ENCODE measurements around the gene BTBD7.
A peak's percentile ranks its signal among the peaks of the same experiment; 100 is the strongest.

Gene BTBD7

GRCh38 chr14:93271111-93271510 lies 61.7 kb downstream of the BTBD7 start:
- TF ChIP-seq CTCF (conservative IDR thresholded peaks at IDR 0.05; ENCODE audit: low read depth, low read length), result no peak
- no peak for DNase-seq (ENCODE audit: low read depth)
- H3K4me3 ChIP-seq (ENCODE audit: low read length), result no peak overlapping the region

- TF ChIP-seq CTCF (conservative IDR thresholded peaks at IDR 0.05; ENCODE audit: low read depth, low read length), result no peak
- no peak overlapping the region for H3K4me3 ChIP-seq (ENCODE audit: low read length)
- DNase-seq (ENCODE audit: low read depth), result peak; percentile 53
Measured at GRCh38 chr14:93269341-93270068, 63.3 kb downstream of the BTBD7 start.

GRCh38 chr14:93268406-93268805 lies 64.4 kb downstream of the BTBD7 start:
- no peak overlapping the region for H3K4me3 ChIP-seq (ENCODE audit: low read length)
- TF ChIP-seq CTCF (conservative IDR thresholded peaks at IDR 0.05; ENCODE audit: low read depth, low read length), result no peak

GRCh38 chr14:93267149-93267711 lies 65.6 kb downstream of the BTBD7 start:
- DNase-seq (ENCODE audit: low read depth), result no peak
- no peak overlapping the region for H3K4me3 ChIP-seq (ENCODE audit: low read length)
- no peak for TF ChIP-seq CTCF (conservative IDR thresholded peaks at IDR 0.05; ENCODE audit: low read depth, low read length)

More at GRCh38 chr14:93268406-93268805, 64.4 kb downstream of the BTBD7 start:
- no peak for DNase-seq (ENCODE audit: low read depth)

- no peak for TF ChIP-seq CTCF (conservative IDR thresholded peaks at IDR 0.05; ENCODE audit: low read depth, low read length)
- no peak for DNase-seq (ENCODE audit: low read depth)
Measured at GRCh38 chr14:93266127-93266526, 66.7 kb downstream of the BTBD7 start.

GRCh38 chr14:93263416-93263815 lies 69.4 kb downstream of the BTBD7 start:
- H3K4me3 ChIP-seq (ENCODE audit: low read length), result no peak overlapping the region
- TF ChIP-seq CTCF (conservative IDR thresholded peaks at IDR 0.05; ENCODE audit: low read depth, low read length), result no peak
- no peak for DNase-seq (ENCODE audit: low read depth)

More at GRCh38 chr14:93266127-93266526, 66.7 kb downstream of the BTBD7 start:
- H3K4me3 ChIP-seq (ENCODE audit: low read length), result no peak overlapping the region

GRCh38 chr14:93262446-93262845 lies 70.4 kb downstream of the BTBD7 start:
- TF ChIP-seq CTCF (conservative IDR thresholded peaks at IDR 0.05; ENCODE audit: low read depth, low read length), result no peak
- DNase-seq (ENCODE audit: low read depth), result no peak
- no peak overlapping the region for H3K4me3 ChIP-seq (ENCODE audit: low read length)
